ENCODE results near the gene HLA-DOB.

Gene HLA-DOB

DNA sequence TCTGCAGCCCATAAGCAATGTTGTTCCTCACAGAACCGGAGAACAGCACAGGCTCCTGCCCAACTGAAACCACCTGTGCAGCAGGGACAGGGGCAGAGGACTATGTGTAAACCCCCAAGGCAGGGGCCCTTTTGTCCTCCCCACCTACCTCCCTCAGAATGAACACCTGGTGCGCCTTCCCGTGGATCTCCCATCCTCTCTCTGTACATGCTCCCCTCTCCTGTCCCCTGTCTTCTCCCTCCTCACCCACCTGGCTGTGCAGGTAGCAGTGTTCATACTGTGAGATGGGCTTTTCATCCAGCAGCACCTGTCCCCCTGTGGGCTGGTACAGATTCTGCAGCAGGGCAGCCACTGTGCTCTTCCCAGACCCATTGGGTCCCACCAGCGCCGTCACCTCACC, 13.2 kb upstream of the HLA-DOB start:
- DNase-seq (ENCODE audit: low read depth) = no peak
- no peak overlapping the region for H3K4me3 ChIP-seq (ENCODE audit: low read depth, low read length)
- TF ChIP-seq MYC (IDR thresholded peaks at IDR 0.05; ENCODE audit: low read depth, low read length) = no peak
- TF ChIP-seq POLR2A (IDR thresholded peaks at IDR 0.05; ENCODE audit: extremely low read depth, insufficient read length) = no peak
- TF ChIP-seq, protein P1, sequence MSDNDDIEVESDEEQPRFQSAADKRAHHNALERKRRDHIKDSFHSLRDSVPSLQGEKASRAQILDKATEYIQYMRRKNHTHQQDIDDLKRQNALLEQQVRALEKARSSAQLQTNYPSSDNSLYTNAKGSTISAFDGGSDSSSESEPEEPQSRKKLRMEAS (IDR thresholded peaks at IDR 0.05; ENCODE audit: low read depth, low read length) = no peak
- no peak for TF ChIP-seq CTCF (IDR thresholded peaks at IDR 0.05; ENCODE audit: low read depth, low read length)

- no peak overlapping the region for H3K4me3 ChIP-seq (ENCODE audit: low read depth, low read length)
- no peak for DNase-seq (ENCODE audit: low read depth)
- TF ChIP-seq, protein P1 (IDR thresholded peaks at IDR 0.05; ENCODE audit: low read depth, low read length) = no peak
- TF ChIP-seq POLR2A (IDR thresholded peaks at IDR 0.05; ENCODE audit: extremely low read depth, insufficient read length) (no peak), MYC (IDR thresholded peaks at IDR 0.05; ENCODE audit: low read depth, low read length) (no peak), CTCF (IDR thresholded peaks at IDR 0.05; ENCODE audit: low read depth, low read length) (no peak)
Measured at GRCh38 chr6:32829495-32829894, 12.7 kb upstream of the HLA-DOB start.

DNA sequence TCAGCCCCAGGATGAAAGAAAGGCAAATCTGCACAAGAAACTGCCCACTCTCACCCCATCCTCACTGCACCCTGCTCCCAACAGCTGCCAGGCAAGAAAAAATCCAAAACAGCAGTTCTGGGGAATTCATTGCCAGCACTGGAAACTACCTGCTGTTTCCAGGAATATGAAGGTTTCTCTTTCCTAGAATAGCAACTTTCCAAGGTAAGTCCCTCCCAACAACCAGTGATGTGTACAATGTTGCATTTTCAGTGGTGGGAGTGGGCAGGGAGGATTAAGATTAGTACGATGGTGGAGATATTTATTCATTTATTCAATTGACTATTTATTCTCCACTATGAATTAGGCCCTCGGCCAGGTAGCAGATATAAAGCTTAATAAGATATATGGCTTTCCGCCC, 10.2 kb upstream of the HLA-DOB start:
- DNase-seq (ENCODE audit: low read depth) = no peak
- TF ChIP-seq, protein P1 (IDR thresholded peaks at IDR 0.05; ENCODE audit: low read depth, low read length) = no peak
- TF ChIP-seq POLR2A (IDR thresholded peaks at IDR 0.05; ENCODE audit: extremely low read depth, insufficient read length) = no peak
- no peak for TF ChIP-seq MYC (IDR thresholded peaks at IDR 0.05; ENCODE audit: low read depth, low read length)
- no peak for TF ChIP-seq CTCF (IDR thresholded peaks at IDR 0.05; ENCODE audit: low read depth, low read length)
- no peak overlapping the region for H3K4me3 ChIP-seq (ENCODE audit: low read depth, low read length)

- DNase-seq (ENCODE audit: low read depth) = peak; percentile 29
- H3K4me3 ChIP-seq (ENCODE audit: low read depth, low read length) = no peak overlapping the region
- TF ChIP-seq, protein P1 (IDR thresholded peaks at IDR 0.05; ENCODE audit: low read depth, low read length) = no peak
- TF ChIP-seq MYC (IDR thresholded peaks at IDR 0.05; ENCODE audit: low read depth, low read length) (no peak), POLR2A (IDR thresholded peaks at IDR 0.05; ENCODE audit: extremely low read depth, insufficient read length) (no peak), CTCF (IDR thresholded peaks at IDR 0.05; ENCODE audit: low read depth, low read length) (peak; percentile 10)
Measured at GRCh38 chr6:32825966-32826365, 9.2 kb upstream of the HLA-DOB start.

DNA sequence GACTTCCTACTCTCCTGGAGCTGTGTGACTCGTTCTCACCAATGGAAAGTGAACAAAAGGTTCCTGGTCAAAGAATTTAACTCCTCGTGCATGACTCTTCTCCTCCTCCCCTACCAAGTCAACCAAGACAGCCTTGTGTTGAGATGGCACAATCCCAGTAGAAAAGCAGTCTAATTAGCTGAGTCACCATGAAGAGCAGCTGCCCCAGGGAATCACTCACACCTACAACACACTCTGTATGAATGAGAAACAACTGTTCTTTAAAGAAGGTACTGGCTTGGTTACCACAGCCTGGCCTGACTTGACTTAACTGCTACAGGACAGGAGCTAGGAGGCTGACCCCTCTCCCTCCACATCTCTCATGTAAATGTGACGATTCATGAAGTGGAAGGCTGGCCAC, 2.9 kb upstream of the HLA-DOB start:
- TF ChIP-seq MYC (IDR thresholded peaks at IDR 0.05; ENCODE audit: low read depth, low read length) (no peak), POLR2A (IDR thresholded peaks at IDR 0.05; ENCODE audit: extremely low read depth, insufficient read length) (no peak), CTCF (IDR thresholded peaks at IDR 0.05; ENCODE audit: low read depth, low read length) (no peak)
- TF ChIP-seq, protein P1 (IDR thresholded peaks at IDR 0.05; ENCODE audit: low read depth, low read length) = no peak
- DNase-seq (ENCODE audit: low read depth) = peak; percentile 34
- no peak overlapping the region for H3K4me3 ChIP-seq (ENCODE audit: low read depth, low read length)

- no peak overlapping the region for H3K4me3 ChIP-seq (ENCODE audit: low read depth, low read length)
- DNase-seq (ENCODE audit: low read depth) = no peak
- TF ChIP-seq, protein P1 (IDR thresholded peaks at IDR 0.05; ENCODE audit: low read depth, low read length) = no peak
- no peak for TF ChIP-seq MYC (IDR thresholded peaks at IDR 0.05; ENCODE audit: low read depth, low read length)
- TF ChIP-seq POLR2A (IDR thresholded peaks at IDR 0.05; ENCODE audit: extremely low read depth, insufficient read length) = no peak
- TF ChIP-seq CTCF (IDR thresholded peaks at IDR 0.05; ENCODE audit: low read depth, low read length) = no peak
Measured at GRCh38 chr6:32818867-32819266, 2.1 kb upstream of the HLA-DOB start.
